ENCODE measurements around the gene CCDC88C. TPM values are rescaled to one million over a fixed set of nuclear protein-coding genes. Genes with fewer than 3 reads are reported as not detected.
"Not testable (repeated sequence)": the region's sequence is repeated elsewhere in the genome, so short reads cannot be mapped to it uniquely, and the experiment has no call there.

The CCDC88C gene
- total RNA-seq, 2 experiments from 2014 or later = 151 to 214 TPM

DNA sequence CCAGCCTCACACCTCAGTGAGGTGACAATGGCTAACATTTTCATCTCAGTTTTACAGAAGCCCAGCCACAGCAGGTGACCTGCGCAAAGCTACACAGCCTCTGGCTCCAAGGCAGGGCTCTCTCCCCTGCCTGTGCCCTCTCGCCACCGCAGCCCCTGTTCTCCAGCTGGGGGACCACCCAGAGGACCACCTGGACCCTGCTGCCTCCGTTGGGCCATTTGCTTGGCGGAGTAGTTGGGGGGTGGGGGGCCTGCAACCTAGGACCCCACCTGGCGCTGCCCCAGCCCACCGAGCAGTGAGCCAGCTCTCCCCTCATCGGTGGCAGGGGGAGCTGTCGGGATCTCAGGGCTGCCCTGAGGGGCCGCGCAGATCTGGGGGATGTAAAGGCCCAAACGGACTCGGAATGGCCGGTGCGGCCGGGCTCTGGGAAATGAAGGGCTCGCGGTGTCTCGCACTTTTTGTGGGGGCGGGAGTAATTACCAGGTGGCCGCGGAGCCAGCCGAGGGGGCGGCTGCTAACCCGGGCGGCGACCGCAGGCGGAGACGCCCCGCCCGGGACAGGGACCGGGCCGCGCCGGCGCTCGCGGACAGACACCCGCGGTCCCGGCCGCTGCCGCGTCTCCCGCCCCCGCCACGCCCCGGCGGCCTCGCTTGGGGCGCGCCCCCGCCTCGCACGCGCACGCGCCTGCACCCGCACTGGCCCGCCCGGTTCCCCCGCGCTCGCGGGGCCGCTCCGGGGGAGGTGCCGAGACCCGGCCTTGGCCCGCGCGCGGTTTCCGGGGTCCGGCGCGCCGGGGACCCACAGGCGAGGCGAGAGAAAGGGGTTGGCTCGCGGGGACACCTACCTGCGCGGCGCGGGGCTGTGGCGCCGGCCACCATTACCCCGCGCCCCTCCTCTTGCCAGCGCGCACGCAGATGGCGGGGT, 164.5 kb downstream of the CCDC88C start:
- Mint-ChIP-seq H3K9me3 (ENCODE audit: low read depth) (no peaks in the 10 kb centered on the region), H3K4me1 (peaks cover 81% of the 10 kb centered on the region), H3K27me3 (no peaks in the 10 kb centered on the region), H3K36me3 (peaks cover 30% of the 10 kb centered on the region), H3K27ac (peak overlapping the region; percentile 100), H3K4me3 (peak overlapping the region; percentile 60)
- DNase-seq (peak; percentile 57), ATAC-seq (peak; percentile 32)
- CTCF ChIA-PET = interaction anchor here (1.0 to 2.3 kb wide), 8 partner anchors 10 to 97 kb away, joined by 3 to 21 read pairs (median 7); partner anchors contain the start of gene GPR68

DNA sequence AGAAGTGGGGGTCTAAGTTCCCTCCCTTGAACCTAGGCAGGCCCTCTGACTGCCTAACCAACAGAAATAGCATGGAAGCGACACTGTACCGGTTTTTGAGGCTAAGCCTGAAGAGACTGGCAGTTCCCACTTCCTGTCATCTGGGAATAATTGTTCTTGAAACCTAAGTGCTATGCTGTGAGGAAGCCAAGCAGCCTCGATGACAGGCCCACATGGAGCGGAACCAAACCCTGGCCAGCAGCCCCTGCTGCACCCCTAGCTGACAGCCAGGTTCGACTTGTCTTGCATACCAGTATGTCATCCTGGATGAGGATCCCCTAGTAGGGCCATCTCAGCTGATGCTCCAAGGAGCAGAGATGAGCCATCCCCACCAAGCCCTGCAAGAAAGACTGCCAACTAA, 166.7 kb downstream of the CCDC88C start:
- CTCF ChIA-PET = interaction anchor here (0.8 to 2.4 kb wide), 7 partner anchors 21 to 74 kb away, joined by 4 to 12 read pairs (median 6); no protein-coding TSS in a partner anchor
- no peak for DNase-seq
- no peak for ATAC-seq
- Mint-ChIP-seq H3K27ac (peak overlapping the region; percentile 100), H3K4me1 (peaks cover 90% of the 10 kb centered on the region), H3K4me3 (peak overlapping the region; percentile 40), H3K36me3 (peaks cover 47% of the 10 kb centered on the region), H3K27me3 (no peaks in the 10 kb centered on the region), H3K9me3 (ENCODE audit: low read depth) (no peaks in the 10 kb centered on the region)

DNA sequence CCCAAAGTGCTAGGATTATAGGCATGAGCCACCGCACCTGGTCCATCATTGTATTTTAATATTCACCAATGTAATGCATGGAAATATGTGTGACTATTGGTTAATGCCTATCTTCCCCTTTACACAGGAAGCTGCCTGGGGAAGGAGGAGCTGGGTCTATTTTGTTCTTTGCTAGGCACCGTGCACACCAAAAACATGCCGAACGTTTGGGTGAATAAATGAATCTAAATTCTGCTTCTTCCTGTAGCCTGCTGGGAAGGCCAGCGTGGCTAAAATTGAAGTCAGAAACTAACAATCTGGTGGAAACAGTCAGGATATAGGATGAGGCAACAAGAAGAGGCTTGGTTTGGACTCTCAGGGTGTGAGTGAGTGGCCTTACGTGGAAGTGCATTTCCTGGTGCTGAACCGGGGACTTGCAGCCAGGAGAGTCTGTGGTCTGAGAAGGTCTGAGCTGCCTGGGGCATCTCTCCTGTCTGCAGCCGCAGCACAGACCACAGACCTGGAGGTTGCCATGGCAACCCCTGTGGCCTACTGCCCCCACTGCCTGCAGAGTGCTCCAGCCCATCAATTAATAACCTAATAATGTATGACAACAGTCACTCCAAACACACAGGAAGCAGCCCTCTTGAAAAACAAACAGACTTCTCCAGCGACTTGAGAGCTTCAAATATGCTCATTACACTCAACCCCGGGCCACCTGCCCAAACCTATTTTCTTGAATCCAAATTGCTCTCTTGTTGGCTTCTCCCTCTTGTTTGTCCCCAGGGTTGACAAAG, 167.6 kb downstream of the CCDC88C start:
- DNase-seq (peak; percentile 91), ATAC-seq (peak; percentile 40)
- Mint-ChIP-seq H3K36me3 (peaks cover 48% of the 10 kb centered on the region), H3K4me3 (peak overlapping the region; percentile 40), H3K9me3 (ENCODE audit: low read depth) (no peaks in the 10 kb centered on the region), H3K27ac (peak overlapping the region; percentile 100), H3K4me1 (peaks cover 91% of the 10 kb centered on the region), H3K27me3 (no peaks in the 10 kb centered on the region)
- CTCF ChIA-PET = interaction anchor here (0.8 to 2.4 kb wide), 12 partner anchors 9 to 101 kb away, joined by 3 to 12 read pairs (median 4); no protein-coding TSS in a partner anchor

DNA sequence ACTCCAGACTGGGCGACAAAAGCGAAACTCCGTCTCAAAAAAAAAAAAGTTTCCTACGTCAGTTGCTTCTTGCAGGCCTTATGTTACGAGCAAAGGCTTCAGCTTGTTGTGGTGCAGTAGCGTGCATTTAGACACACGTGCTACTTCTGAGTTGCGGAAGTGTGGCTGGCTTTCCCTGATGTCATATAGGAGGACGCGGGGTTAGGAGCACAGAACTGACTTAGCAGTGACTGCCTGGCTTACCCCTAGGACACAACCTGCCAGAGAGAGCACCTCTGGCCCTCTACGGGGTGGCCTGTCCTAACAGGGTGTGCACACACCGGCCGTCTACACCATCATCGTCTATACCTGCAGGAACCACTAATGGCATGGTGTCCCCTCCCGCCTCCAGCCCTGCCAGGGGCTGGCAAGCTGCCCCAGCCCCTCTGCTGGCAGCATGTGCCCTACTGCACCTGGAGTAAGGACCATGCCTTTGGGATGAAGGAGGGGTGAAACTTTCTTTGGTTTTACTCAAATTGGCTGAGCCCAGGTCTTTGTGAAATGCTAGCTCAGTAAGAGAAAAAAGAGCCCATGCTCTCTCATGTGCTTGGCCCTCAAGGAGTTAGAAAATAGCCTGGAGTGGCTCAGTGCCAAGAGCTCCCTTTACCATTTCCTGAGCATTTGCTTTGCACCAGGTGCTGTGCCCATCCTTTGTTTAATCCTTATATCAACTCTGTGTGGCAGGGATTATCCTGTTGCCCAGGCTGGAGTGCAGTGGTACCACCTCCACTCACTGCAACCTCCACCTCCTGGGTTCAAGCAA, 171.4 kb downstream of the CCDC88C start:
- CTCF ChIA-PET = interaction anchor here (1.3 to 8.2 kb wide), 5 partner anchors 12 to 71 kb away, joined by 3 to 98 read pairs (median 4); no protein-coding TSS in a partner anchor
- Mint-ChIP-seq H3K9me3 (ENCODE audit: low read depth) (no peaks in the 10 kb centered on the region), H3K4me3 (peak overlapping the region; percentile 86), H3K27me3 (no peaks in the 10 kb centered on the region), H3K36me3 (peaks cover 71% of the 10 kb centered on the region), H3K27ac (peak overlapping the region; percentile 100), H3K4me1 (peaks cover 85% of the 10 kb centered on the region)
- ATAC-seq (peak; percentile 54), DNase-seq (peak; percentile 94)

DNA sequence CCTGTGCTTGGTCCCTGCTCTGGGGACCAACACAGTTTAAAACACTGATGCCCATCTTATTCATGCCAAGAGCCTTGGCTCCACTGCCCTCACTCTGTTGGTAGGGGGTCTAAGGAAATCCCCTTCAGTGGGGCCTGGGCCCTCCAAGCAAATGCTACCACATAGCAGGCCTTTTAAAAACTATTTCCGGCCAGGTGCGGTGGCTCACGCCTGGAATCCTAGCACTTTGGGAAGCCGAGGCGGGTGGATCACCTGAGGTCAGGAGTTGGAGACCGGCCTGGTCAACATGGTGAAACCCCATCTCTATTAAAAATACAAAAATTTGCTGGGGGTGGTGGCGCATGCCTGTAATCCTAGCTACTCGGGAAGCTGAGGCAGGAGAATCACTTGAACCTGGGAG, 172.0 kb downstream of the CCDC88C start:
- not testable (repeated sequence) for ATAC-seq; H3K27me3 Mint-ChIP-seq; H3K9me3 Mint-ChIP-seq (ENCODE audit: low read depth); DNase-seq
- H3K27ac Mint-ChIP-seq = peak overlapping the region; percentile 100
- peaks cover 72% of the 10 kb centered on the region for H3K36me3 Mint-ChIP-seq
- peak overlapping the region; percentile 86 for H3K4me3 Mint-ChIP-seq
- H3K4me1 Mint-ChIP-seq = peaks cover 85% of the 10 kb centered on the region
- CTCF ChIA-PET = interaction anchor here (0.9 to 8.2 kb wide), 6 partner anchors 11 to 72 kb away, joined by 3 to 98 read pairs (median 6); no protein-coding TSS in a partner anchor

DNA sequence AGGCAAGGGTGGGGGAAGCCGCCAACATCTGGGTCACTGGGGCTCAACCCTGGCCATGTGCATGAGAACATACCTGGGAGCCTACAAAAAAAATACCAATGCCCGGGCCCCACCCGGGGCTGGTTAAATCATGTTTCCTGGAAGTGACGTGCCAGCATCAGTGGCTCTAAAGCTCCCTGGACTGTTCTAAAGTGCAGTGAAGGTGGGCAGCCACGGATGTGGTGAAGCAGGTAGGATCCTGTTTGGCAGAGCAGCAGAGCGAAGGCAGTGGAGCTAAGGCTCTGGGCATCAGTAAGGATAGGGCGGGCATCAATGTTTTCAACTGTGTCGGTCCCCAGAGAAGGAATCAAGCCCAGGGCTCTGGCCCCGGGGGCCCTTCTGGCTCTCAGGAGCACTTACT, 172.6 kb downstream of the CCDC88C start:
- peak overlapping the region; percentile 86 for H3K4me3 Mint-ChIP-seq
- ATAC-seq (peak; percentile 25), DNase-seq (peak; percentile 94)
- no peaks in the 10 kb centered on the region for H3K27me3 Mint-ChIP-seq
- peaks cover 84% of the 10 kb centered on the region for H3K4me1 Mint-ChIP-seq
- CTCF ChIA-PET = interaction anchor here (0.6 to 8.2 kb wide), 10 partner anchors 10 to 186 kb away, joined by 3 to 98 read pairs (median 4); partner anchors contain the start of gene CCDC88C
- H3K27ac Mint-ChIP-seq = peak overlapping the region; percentile 100
- peaks cover 72% of the 10 kb centered on the region for H3K36me3 Mint-ChIP-seq
- no peaks in the 10 kb centered on the region for H3K9me3 Mint-ChIP-seq (ENCODE audit: low read depth)

DNA sequence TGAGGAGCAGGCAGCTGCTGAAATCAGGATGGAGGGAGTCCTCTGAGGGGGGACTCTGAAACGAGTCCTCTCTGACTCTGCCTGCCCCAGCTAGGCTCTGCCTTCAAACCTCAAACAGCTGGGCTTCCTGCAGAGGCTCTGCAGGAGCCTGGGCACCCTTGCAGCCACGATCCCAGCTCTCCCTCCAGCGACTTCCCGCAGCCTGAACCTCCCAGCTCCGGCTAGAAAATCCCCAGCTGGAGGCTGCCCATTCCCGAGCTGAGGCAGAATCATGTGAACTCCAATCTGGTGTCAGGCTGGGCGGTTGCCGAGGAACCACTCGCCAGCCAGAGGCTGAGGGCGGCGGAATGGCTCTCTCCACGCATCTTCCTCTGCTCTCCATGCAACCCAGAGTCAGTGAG, 173.1 kb downstream of the CCDC88C start, which contains the start of gene GPR68:
Gene GPR68, minus strand, starts transcription at position 204 of the 401 bp plus-strand sequence. CDS start 9,654 bp downstream, outside the sequence.
- H3K9me3 Mint-ChIP-seq (ENCODE audit: low read depth) = no peaks in the 10 kb centered on the region
- ATAC-seq (peak; percentile 12), DNase-seq (peak; percentile 72)
- peak within 1 kb of the TSS; percentile 100 for H3K27ac Mint-ChIP-seq
- H3K27me3 Mint-ChIP-seq = no peaks in the 10 kb centered on the region
- peaks cover 84% of the 10 kb centered on the region for H3K4me1 Mint-ChIP-seq
- peak within 1 kb of the TSS; percentile 86 for H3K4me3 Mint-ChIP-seq
- CTCF ChIA-PET = interaction anchor here (0.6 to 8.2 kb wide), 13 partner anchors 8 to 341 kb away, joined by 3 to 98 read pairs (median 4); partner anchors contain the start of gene CCDC88C
- peaks cover 74% of the 10 kb centered on the region for H3K36me3 Mint-ChIP-seq

DNA sequence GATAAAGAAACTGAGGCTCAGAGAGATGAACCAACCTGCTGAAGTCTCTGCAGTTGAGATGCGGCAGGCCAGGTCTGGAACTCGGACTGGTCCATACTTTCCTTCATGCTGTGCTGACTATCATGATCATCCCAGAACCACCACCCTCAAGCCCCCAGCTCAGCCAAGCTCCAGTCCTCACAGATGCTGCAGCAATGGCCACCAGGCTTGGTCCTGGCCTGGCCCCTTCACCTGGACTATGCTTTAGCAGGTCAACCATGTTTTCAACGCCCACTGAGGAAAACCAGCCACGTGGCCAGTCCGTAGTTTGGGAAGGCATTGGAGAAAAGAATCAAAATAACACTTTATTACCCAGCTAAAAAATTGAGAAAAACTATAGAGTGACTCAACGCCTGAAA, 174.5 kb downstream of the CCDC88C start:
- CTCF ChIA-PET = interaction anchor here (0.7 to 8.2 kb wide), 10 partner anchors 9 to 175 kb away, joined by 3 to 98 read pairs (median 6); partner anchors contain the start of gene CCDC88C
- Mint-ChIP-seq H3K4me1 (peaks cover 87% of the 10 kb centered on the region), H3K9me3 (ENCODE audit: low read depth) (no peaks in the 10 kb centered on the region), H3K4me3 (peak overlapping the region; percentile 86), H3K27ac (peak overlapping the region; percentile 100), H3K36me3 (peaks cover 81% of the 10 kb centered on the region), H3K27me3 (no peaks in the 10 kb centered on the region)
- DNase-seq = no peak
- no peak for ATAC-seq

DNA sequence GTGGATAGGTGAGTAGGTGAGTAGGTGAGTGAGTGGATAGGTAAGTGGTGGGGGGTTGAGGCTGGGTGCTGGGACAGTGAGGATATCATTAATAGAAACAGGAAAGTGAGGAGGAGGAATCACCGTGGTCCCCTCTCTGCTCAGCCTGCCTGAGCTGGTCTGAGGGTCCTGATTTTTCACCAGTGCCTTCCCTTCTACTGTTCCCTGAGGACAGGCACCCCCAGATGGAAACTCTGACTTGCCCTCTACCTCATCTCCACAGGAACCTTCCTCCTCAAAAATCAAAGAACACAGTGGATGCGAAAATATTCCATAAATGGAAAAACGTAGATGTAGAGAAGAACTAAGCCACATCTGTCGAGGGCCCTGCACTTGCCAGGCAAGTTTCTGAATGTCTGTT, 175.0 kb downstream of the CCDC88C start:
- Mint-ChIP-seq H3K4me3 (peak overlapping the region; percentile 86), H3K9me3 (ENCODE audit: low read depth) (no peaks in the 10 kb centered on the region), H3K36me3 (peaks cover 81% of the 10 kb centered on the region), H3K27ac (peak overlapping the region; percentile 100), H3K27me3 (no peaks in the 10 kb centered on the region), H3K4me1 (peaks cover 87% of the 10 kb centered on the region)
- DNase-seq (no peak), ATAC-seq (no peak)
- CTCF ChIA-PET = interaction anchor here (1.0 to 8.2 kb wide), 10 partner anchors 8 to 131 kb away, joined by 3 to 98 read pairs (median 6); no protein-coding TSS in a partner anchor

DNA sequence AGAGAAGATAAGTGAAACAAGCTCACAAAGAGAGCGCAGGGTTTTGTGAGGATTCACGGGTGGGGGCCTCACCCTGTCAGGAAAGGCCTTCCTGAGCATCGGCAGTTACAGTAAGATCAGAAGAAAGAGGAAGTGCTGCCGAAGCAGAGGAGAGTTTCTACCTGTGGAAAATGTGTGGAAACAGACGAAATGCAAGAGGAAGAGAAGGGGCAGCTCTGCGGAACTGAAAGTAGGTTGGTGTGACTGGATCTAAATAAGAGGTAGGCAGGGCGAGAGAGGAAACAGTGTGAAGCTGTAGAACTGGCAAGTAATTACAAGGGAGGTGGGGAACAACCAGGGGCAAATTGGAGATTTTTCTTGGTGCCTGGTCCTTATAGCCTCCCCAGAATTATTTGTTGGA, 175.8 kb downstream of the CCDC88C start:
- H3K9me3 Mint-ChIP-seq (ENCODE audit: low read depth) = no peaks in the 10 kb centered on the region
- ATAC-seq (peak; percentile 9), DNase-seq (no peak)
- H3K27ac Mint-ChIP-seq = peak overlapping the region; percentile 100
- CTCF ChIA-PET = interaction anchor here (0.9 to 8.2 kb wide), 11 partner anchors 8 to 158 kb away, joined by 3 to 98 read pairs (median 6); no protein-coding TSS in a partner anchor
- peak overlapping the region; percentile 86 for H3K4me3 Mint-ChIP-seq
- H3K27me3 Mint-ChIP-seq = no peaks in the 10 kb centered on the region
- H3K4me1 Mint-ChIP-seq = peaks cover 83% of the 10 kb centered on the region
- H3K36me3 Mint-ChIP-seq = peaks cover 80% of the 10 kb centered on the region

DNA sequence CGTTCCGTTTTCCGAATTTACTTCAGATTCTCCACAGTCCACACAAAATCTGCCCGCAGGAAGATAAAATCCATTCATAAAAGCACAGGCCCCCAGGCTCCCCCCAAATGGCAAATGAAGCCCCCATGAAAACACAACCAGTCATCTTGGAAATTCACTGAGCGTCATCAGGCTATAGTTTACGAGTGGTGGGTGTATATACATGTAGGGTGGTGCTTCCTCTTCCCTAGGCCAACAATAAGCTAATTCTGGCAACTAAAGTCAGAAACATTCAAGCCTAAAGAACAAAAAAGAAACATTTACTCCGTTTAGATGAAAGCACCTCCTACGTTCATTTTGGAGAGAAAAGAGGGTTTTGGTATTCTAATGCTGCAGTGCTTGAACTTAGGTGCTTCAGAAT, 179.0 kb downstream of the CCDC88C start:
- DNase-seq (no peak), ATAC-seq (no peak)
- CTCF ChIA-PET = interaction anchor here (1.3 to 4.8 kb wide), 3 partner anchors 9 to 65 kb away, joined by 7 to 18 read pairs (median 7); no protein-coding TSS in a partner anchor
- no peaks in the 10 kb centered on the region for H3K27me3 Mint-ChIP-seq
- peaks cover 85% of the 10 kb centered on the region for H3K36me3 Mint-ChIP-seq
- H3K4me3 Mint-ChIP-seq = peak overlapping the region; percentile 1
- H3K9me3 Mint-ChIP-seq (ENCODE audit: low read depth) = no peaks in the 10 kb centered on the region
- peak overlapping the region; percentile 67 for H3K27ac Mint-ChIP-seq
- H3K4me1 Mint-ChIP-seq = peaks cover 63% of the 10 kb centered on the region

DNA sequence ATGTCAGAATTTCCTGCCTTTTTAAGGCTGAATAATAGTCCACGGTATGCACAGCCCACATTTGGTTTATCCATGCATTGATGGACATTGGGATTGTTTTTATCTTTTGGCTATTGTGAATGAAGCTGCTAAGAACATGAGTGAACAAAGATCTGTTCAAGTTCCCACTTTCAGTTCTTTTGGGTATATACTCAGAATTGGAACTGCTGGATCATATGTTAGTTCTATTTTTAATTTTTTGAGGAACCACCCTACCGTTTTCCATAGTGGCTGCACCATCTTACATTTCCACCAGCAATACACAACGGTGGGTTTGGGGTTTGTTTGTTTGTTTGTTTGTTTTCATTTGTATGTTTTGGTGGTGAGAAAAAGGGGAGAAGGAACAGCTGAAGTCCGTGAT, 179.5 kb downstream of the CCDC88C start:
- Mint-ChIP-seq H3K27ac (peak overlapping the region; percentile 67), H3K9me3 (ENCODE audit: low read depth) (no peaks in the 10 kb centered on the region), H3K4me1 (peaks cover 59% of the 10 kb centered on the region), H3K4me3 (peak overlapping the region; percentile 1), H3K36me3 (peaks cover 84% of the 10 kb centered on the region), H3K27me3 (no peaks in the 10 kb centered on the region)
- DNase-seq (no peak), ATAC-seq (no peak)
- CTCF ChIA-PET = interaction anchor here (1.6 to 4.8 kb wide), 2 partner anchors 48 to 65 kb away, joined by 7 to 18 read pairs; no protein-coding TSS in a partner anchor

Data from activated CD8-positive, alpha-beta memory T cell treated with anti-CD3 and anti-CD28 coated beads, Interleukin-2, amount 10 ng/mL, durations not matched to agents 7 days and 5 days (primary cell).